Transverse colon (tissue), 4 donors: ENCODE measurements around the gene LAMB4.

Experiments
- EP300 ChIP-seq: sonication (generic); formaldehyde crosslinking; IDR thresholded peaks from one replicate; pipeline ENCODE4 v1.6.1; 2017; ENCODE audit warnings: antibody characterized with exemption, low read depth
- POLR2A ChIP-seq: fragments of 450-650 bp; IDR thresholded peaks from one replicate; pipeline ENCODE4 v1.6.1; 2016; ENCODE audit warnings: antibody characterized with exemption, mild to moderate bottlenecking, moderate library complexity
- POLR2AphosphoS5 ChIP-seq, 3 donors: sonication (generic); formaldehyde crosslinking; IDR thresholded peaks; one replicate each; pipeline ENCODE4 v1.6.1; 2016; ENCODE audit warnings: antibody characterized with exemption in 3 of 3
- TF ChIP-seq, protein P1 (sequence below), 5 experiments: fragments of 200-600 bp in 3 of 5; fragments of 450-650 bp in 2 of 5; sonication (generic) in 3 of 5; IDR thresholded peaks; 1 replicate in 2 of 5; 2 replicates in 3 of 5; pipeline ENCODE4 v1.5.1; 2016 to 2017; ENCODE audit warnings: antibody characterized with exemption in 5 of 5, inconsistent platforms in 3 of 5, mild to moderate bottlenecking in 2 of 5, moderate library complexity in 1 of 5

DNA sequence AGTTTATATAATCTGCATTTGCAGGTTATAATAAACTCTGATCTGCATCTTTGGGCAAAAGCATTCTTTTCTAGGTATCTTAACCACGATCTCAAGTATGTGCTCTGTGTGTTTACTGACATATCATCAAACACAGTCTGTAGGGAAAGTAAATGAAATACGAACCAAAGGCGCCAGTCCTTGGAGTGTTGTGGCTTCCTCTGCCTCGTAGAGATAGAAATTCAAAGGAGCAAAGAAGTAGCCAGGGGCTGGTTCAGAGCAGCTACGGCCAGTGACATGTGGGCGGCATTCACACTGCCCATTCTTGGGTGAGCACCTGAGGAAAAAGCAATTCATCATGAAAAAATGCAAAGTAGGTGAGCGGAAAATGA, 38.7 kb downstream of the LAMB4 start:
- TF ChIP-seq, protein P1, sequence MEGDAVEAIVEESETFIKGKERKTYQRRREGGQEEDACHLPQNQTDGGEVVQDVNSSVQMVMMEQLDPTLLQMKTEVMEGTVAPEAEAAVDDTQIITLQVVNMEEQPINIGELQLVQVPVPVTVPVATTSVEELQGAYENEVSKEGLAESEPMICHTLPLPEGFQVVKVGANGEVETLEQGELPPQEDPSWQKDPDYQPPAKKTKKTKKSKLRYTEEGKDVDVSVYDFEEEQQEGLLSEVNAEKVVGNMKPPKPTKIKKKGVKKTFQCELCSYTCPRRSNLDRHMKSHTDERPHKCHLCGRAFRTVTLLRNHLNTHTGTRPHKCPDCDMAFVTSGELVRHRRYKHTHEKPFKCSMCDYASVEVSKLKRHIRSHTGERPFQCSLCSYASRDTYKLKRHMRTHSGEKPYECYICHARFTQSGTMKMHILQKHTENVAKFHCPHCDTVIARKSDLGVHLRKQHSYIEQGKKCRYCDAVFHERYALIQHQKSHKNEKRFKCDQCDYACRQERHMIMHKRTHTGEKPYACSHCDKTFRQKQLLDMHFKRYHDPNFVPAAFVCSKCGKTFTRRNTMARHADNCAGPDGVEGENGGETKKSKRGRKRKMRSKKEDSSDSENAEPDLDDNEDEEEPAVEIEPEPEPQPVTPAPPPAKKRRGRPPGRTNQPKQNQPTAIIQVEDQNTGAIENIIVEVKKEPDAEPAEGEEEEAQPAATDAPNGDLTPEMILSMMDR (IDR thresholded peaks at IDR 0.05): no peak
- TF ChIP-seq POLR2A: no peak
- no peak for TF ChIP-seq POLR2AphosphoS5 (IDR thresholded peaks at IDR 0.05)
- TF ChIP-seq EP300: no peak
